Effector CD4-positive, alpha-beta T cell (primary cell): Measurements from ENCODE around the gene DRGX. TPM values are rescaled to one million over a fixed set of nuclear protein-coding genes. Genes with fewer than 3 reads are reported as not detected.

Experiments used
- DNase-seq: peaks from one replicate; pipeline ENCODE4 v3.0.0-alpha.2; 2020
- total RNA-seq: gene quantifications from one replicate; lab custom pipeline; 2026; lab: John Stamatoyannopoulos, UW

Gene DRGX
- not detected for total RNA-seq

GRCh38 chr10:49395741-49396665 is at the start of gene DRGX:
Gene DRGX (minus strand): TSS chr10:49396089. CDS start chr10:49395440, 649 bp downstream.
- no peak for DNase-seq

- DNase-seq = no peak
Observed at GRCh38 chr10:49444349-49444748, 48.5 kb upstream of the DRGX start.

- DNase-seq = no peak
Observed at GRCh38 chr10:49442863-49443262, 47.0 kb upstream of the DRGX start.

- no peak for DNase-seq
Observed at GRCh38 chr10:49441488-49442476, 45.9 kb upstream of the DRGX start.

GRCh38 chr10:49435225-49435624 is 39.3 kb upstream of the DRGX start:
- DNase-seq = no peak

GRCh38 chr10:49433069-49433468 is 37.2 kb upstream of the DRGX start:
- no peak for DNase-seq

- no peak for DNase-seq
Observed at GRCh38 chr10:49431426-49431825, 35.5 kb upstream of the DRGX start.

- DNase-seq = no peak
Observed at GRCh38 chr10:49429458-49429857, 33.6 kb upstream of the DRGX start.

GRCh38 chr10:49426490-49427360 is 30.8 kb upstream of the DRGX start:
- no peak for DNase-seq

- DNase-seq = no peak
Observed at GRCh38 chr10:49419005-49419404, 23.1 kb upstream of the DRGX start.

GRCh38 chr10:49418328-49418727 is 22.4 kb upstream of the DRGX start:
- no peak for DNase-seq

- no peak for DNase-seq
Observed at GRCh38 chr10:49418053-49418326, 22.1 kb upstream of the DRGX start.

GRCh38 chr10:49417311-49418052 is 21.6 kb upstream of the DRGX start:
- no peak for DNase-seq

- no peak for DNase-seq
Observed at GRCh38 chr10:49415846-49416245, 20.0 kb upstream of the DRGX start.

- DNase-seq = no peak
Observed at GRCh38 chr10:49415109-49415508, 19.2 kb upstream of the DRGX start.

GRCh38 chr10:49414496-49414895 is 18.6 kb upstream of the DRGX start:
- no peak for DNase-seq

GRCh38 chr10:49412571-49412970 is 16.7 kb upstream of the DRGX start:
- no peak for DNase-seq

- no peak for DNase-seq
Observed at GRCh38 chr10:49410365-49411074, 14.6 kb upstream of the DRGX start.

- no peak for DNase-seq
Observed at GRCh38 chr10:49409755-49410154, 13.9 kb upstream of the DRGX start.

- no peak for DNase-seq
Observed at GRCh38 chr10:49408519-49409306, 12.8 kb upstream of the DRGX start.
